Breast epithelium (tissue), 3 donors: ENCODE results near the gene CEACAM20.

ENCODE experiments used
- POLR2A ChIP-seq: fragments of 450-650 bp; IDR thresholded peaks from one replicate; pipeline ENCODE4 v1.6.1; 2016; ENCODE audit warnings: antibody characterized with exemption, mild to moderate bottlenecking, moderate library complexity
- TF ChIP-seq, protein P1 (sequence below), 3 donors: fragments of 450-650 bp; IDR thresholded peaks; one replicate each; pipeline ENCODE4 v1.5.1; 2016 to 2017; ENCODE audit warnings: antibody characterized with exemption in 3 of 3, mild to moderate bottlenecking in 3 of 3, moderate library complexity in 3 of 3

GRCh38 chr19:44571830-44572580, 42.5 kb upstream of the CEACAM20 start:
- TF ChIP-seq POLR2A, result no peak
- TF ChIP-seq, protein P1, sequence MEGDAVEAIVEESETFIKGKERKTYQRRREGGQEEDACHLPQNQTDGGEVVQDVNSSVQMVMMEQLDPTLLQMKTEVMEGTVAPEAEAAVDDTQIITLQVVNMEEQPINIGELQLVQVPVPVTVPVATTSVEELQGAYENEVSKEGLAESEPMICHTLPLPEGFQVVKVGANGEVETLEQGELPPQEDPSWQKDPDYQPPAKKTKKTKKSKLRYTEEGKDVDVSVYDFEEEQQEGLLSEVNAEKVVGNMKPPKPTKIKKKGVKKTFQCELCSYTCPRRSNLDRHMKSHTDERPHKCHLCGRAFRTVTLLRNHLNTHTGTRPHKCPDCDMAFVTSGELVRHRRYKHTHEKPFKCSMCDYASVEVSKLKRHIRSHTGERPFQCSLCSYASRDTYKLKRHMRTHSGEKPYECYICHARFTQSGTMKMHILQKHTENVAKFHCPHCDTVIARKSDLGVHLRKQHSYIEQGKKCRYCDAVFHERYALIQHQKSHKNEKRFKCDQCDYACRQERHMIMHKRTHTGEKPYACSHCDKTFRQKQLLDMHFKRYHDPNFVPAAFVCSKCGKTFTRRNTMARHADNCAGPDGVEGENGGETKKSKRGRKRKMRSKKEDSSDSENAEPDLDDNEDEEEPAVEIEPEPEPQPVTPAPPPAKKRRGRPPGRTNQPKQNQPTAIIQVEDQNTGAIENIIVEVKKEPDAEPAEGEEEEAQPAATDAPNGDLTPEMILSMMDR (IDR thresholded peaks at IDR 0.05), result no peak
